GM18907 (cell line): ENCODE results near the gene MATN1.

Source experiments
- ATAC-seq: cut with Tn5 transposase; IDR thresholded peaks from one replicate; pipeline ENCODE4 v1.9.1; 2021; ENCODE audit warnings: mild to moderate bottlenecking, moderate library complexity; ENCODE audit not compliant: unreplicated experiment

MATN1 gene

DNA sequence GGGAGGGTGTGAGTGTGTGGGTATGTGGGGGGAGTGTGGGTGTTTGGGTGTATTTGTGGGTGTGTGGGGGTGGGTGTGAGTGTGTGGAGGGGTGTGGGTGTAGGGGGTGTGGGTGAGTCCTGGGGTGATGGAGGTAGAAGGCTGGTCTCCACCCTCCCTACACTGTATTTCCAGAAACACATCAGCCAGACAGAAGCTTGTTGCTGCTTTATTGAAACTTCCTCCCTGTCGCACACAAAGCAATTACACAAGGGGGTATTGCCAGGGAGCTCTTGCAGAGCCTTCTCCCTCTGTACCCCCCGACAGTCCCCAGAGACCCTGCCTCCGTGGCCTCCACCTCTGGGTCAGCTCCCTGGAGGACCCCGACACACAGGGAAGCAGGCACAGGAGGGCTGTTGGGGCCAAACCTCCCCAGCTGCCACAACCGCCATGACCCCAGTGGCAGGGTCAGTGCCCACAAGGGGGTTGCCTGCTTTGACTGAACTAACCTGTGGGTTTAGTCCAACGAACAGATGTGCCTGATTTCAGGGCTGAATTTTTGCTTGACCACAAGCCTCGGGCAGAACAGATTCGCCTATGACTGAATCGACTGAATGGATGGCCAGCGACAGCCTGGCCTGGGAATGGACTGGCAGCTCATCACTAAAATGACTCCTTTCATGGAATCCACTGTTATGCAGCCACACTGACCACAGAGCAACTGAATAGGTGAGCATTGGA lies 9.1 kb upstream of the MATN1 start:
- peak; percentile 66 for ATAC-seq

DNA sequence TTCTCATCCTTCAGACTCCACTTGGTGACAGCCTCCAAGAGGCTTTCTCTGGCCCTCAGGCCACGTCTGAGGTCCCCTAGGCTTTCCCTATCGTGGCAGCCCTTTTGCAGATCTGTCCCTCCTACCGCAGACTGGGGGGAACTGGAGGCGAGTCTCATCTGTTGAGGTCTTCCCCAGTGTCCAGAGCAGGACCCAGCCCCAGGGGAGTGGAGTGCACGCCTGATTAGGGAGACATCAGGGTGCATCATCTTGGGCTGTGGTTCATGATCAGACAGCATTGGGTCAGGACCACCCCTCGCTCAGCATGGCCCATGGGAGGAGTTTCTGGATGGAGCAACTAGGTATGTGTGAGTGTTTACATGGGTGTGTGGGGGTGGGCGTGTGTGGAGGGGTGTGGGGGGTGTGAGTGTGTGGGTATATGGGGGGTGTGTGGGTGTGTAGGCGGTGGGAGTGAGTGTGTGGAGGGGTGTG lies 8.5 kb upstream of the MATN1 start:
- ATAC-seq = no peak

DNA sequence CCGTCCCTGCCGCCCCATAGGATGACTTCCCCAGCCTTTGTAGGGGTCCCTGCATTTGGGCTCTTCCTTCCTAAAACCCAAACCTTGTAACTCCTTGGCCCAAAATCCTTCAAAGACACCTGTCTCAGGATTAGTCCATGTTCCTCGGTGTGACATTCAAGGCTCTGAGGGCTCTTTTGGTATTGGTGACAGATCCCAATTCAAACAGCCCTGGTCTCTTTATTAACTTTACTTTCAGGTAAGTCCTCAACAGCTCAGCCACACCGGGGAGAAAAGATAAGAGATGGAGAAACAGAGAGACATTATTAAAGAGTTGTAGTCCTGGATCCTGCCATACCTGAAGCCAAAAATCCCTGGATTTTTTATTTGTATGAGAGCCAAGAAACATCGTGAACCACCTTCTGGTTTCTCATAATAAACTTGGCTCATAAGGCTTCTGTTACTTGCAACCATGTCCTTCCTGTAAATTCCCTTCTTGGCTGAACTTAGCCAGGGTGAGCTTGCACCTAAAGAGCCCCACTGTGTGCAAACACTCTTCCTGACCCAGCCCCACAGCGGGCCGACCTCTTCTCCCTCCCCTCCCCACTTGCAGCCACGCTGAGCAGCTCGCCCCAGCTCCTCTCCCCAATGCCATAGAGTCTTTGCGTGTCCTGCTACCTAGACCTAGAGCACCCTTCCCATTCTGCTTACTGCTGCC lies 7.9 kb upstream of the MATN1 start:
- ATAC-seq = no peak

DNA sequence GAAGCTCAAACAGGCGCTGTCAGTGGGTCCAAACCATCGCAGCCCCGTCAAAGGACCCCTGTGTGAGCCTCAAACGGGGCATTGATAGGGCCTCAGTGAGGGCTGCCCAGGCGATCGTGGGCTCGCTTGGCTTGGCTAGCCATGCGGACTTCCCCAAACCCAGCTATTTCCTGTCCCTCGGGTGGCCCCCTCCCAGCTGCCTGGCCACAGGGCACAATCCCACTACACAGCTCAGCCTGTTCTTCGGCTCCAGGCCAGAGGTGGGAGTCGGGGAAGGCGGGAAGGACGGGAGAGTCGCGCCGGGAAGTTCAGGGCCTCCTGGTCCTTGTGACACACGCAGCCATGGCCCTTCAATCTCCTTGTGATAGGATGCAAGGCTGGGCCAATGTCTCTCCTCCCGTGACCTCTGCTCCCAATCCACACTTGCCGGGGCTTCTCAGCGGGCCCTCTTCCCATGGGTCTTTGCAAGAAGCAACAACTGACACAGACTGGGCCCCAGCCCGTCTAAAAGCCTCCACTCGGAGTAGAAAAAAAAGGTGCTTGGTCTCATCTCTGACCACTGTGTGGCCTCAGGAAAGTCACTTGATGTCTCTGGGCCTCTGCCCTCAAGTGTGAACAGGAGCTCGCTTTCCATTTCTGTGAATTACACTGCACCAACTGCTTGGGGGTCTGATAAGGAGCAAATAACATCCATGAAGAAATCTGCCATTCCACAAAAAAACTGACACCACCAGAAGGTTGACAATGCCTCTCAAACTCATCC lies 7.1 kb upstream of the MATN1 start:
- peak; percentile 30 for ATAC-seq

DNA sequence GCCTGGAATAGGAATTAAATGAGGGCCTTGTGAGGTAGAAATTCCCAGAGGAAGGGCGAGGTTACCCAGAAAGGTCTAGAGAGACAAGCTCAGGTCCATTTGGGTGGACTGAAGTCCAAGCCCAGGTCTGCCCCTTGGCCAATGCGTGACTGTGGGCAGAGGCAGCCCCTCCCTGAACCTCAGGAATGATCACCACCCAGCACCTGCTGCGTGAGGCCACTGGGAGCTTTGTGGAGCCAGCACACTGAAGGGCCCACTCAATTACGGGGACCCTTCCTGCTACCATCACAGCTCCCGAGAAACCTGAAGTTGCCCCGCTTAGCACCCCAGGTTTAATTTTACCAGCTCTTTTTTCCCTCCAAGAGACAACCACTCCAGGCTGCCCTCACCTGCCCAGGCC lies 6.5 kb upstream of the MATN1 start:
- no peak for ATAC-seq

DNA sequence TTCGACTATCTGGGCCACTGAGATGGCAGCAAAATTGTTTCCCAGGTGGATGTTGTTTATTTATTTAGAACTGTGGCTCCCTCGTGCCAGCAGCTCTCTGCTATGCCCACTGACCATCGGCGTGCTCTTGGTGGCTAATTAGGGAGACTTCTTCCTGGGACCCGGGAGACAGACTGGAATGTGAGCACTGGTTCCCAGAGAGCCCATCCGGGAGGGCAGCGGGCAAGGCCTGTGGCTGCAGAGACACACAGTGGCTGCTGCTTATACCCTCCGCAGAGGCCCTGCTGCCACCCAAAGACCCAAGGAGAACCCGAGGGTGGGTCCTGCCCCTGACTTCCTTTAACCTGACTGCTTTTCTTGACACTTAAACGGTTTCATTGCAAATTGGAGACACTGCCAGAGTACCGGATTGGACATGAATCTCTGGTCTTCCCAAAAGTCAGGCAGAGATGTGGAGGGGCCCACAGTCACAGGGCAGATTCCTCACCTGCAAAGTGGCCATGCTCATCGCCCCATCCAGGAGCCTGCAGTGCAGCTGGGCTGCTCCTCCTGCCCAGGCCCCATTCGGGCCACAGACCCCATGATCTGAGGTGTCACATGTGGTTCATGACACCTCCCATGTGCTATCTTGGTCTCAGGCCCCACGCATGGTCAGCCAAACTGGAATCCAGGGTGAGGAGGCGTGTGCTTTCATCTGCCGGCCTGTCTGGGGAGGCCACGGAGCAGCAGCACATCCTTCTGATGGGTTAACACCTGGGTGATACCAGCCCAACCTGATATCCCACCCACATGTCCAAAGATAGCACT lies 5.7 kb upstream of the MATN1 start:
- no peak for ATAC-seq

DNA sequence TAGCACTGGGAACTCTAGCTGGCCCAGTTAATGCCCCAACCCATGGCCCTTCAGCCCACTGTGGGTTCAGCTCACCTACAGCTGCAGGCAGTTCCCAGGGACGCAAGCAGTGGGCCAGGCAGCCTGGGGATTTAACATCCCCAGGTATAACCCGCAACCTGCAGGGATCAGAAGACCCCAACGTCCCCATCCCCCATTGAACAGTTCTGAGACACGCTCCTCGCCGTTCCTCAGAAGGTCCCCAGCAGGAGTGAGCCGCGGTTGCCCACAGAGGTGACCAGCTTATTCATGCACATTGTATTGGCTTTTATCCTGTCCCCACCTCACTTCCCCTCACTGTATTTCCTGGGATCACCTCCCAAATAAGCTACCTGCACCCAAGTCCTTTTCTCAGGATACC lies 5.0 kb upstream of the MATN1 start:
- ATAC-seq = no peak

DNA sequence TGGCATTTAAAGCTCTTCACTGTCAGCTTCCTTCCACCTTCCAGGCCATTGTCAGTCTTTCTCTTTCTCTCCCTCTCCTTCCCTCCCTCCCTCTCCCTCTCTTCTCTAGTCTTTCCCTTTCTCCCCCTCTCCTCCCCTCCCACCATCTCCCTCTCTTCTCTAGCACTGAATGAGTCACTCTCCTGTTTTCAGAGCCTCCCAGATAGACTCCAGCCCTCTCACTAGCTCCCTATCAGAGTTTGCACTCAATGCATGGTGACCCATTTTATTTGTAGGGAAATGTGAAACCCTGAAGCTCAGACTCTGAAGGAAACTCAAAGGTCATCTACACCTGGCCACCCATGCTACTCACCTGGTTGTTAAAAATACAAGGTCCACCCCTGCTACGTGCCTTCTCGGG lies 4.4 kb upstream of the MATN1 start:
- no peak for ATAC-seq

DNA sequence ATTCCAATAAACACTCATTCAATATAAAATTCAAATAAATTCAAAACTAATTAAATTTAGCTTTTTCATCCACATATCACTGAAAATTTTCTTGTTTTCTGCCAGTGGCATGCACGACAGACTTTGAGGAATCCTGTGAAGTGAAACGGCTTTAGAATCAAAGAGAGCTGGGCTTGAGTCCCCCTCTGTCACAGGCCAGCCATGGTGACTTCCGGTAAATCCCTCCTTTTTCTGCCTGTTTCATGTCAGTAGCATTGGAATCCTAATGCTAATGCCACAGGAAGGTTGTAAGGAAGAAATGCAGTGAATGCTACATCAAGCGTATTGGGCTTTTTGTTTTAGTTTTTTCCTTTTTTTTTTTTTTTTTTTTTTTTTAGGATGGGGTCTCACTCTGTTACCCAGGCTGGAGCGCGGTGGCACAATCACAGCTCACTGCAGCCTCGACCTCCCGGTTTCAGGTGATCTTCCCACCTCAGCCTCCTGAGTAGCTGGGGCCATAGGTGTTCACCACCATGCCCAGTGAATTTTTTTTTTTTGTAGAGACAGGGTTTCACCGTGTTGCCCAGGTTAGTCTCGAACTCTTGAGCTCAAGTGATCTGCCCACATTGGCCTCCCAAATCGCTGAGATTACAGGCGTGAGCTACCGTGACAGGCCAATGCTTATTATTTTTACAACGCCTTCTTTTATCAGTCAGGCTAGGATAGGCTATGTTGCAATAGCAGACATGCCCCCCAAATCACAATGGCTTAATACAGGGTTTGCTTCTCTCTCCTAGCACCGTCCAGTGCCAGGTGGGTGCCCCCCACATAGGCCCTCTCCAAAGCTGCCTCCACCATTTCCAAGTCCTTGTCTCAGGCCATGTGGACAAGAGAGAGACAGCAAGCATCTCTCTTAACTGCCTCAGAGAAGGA lies 3.6 kb upstream of the MATN1 start:
- ATAC-seq = no peak

DNA sequence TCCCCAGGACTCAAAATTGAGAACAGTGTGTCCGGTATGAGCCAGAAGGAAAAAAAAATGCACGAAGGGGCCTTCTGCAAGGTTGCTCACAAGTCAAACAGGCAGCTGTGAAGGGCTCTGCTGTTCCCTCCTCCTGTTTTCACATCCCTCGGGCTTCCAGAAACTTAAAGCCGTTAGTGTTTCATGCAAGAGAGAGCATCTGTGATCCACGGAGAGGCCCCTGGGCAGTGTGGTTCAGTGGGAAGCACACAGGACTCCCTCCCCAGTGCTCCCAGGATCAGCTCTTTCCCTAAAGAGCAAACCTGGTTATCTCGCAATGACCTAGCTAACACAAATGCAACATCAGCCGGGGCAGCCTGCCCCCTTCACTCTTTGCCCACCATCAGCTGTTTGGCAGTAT lies 2.9 kb upstream of the MATN1 start:
- ATAC-seq = no peak

DNA sequence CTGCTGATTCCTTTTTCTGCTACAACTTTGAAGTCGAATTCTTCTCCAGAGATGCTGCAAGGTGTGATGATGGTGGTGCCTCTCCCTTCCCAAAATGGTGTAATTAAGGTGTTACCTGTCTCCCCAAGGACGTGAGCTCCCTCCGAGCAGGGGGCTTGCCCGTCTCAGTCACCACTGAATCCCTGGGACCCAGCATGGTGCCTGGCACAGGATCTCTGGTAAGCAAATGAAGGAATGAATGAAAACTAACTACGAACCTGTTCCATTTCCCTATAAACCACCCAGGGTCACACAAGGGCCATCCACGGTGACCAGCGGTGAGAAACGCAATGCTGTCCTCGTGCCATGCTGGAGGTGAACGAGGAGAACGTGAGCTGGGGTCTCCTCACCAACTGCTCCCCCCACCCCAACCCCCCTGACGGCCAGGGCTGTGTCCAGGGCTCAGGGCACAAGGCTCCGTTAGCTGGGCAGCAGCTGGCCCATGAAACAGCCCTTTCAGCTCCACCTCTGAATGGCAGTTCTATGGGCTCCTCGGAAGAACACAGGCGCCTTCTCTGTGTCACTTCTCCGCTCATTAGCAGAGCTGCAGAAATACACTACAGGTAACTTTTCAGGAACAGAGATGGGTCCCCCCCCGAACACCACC lies 2.2 kb upstream of the MATN1 start:
- no peak for ATAC-seq

DNA sequence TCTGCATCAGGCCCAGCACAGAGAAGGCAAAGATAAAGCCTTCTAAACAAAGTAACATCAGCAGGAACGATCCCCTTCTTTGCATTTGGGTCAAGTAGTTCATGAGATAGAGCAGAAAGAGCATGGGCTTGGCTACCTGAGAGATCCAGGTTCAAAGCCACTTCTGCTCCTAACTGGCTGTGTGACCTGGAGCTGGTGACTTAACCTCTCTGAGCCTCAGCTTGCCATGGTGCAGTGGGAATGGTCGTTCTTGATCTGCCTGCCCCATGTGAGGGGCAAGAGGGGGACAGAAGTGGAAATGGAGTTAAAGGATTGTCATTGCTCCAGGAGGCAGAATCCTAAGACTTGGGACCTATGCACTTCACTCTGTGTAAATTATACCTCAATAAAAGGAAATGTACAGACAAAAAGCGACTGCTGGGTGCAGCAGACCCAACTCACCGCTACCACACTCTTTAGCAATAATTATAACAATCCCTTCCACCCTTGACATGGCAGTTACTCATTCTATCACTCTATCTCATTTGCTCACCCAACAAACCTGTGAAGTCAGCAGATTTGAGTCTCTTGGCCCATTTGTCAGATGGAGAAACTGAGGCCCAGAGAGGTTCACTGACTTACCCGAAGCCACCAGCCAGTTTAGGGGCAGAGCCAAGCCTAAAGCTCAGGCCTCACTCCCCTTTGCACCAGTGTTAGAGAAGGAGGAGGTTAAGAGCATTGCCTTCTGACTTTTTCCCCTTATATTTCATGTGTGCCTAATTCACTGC lies 1.5 kb upstream of the MATN1 start:
- no peak for ATAC-seq

DNA sequence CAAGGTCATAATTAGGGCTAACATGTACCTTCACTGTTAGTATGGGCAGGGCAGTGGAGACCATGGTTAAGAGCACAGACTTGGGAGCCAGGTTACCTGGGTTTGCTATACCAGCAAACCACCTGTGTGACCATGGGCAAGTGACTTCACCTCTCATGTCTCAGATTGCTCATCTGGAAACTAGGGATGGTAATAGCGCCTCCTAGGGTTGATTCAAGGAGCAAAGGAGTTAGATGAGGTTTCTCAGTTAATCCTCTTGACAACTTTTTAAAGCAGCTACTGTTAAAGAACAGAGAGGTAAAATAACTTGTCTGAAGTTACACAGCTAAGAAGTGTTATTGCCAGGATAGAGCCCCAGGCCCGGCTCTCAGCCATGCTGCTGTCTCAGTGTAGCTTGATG lies 790 bp upstream of the MATN1 start:
- no peak for ATAC-seq

DNA sequence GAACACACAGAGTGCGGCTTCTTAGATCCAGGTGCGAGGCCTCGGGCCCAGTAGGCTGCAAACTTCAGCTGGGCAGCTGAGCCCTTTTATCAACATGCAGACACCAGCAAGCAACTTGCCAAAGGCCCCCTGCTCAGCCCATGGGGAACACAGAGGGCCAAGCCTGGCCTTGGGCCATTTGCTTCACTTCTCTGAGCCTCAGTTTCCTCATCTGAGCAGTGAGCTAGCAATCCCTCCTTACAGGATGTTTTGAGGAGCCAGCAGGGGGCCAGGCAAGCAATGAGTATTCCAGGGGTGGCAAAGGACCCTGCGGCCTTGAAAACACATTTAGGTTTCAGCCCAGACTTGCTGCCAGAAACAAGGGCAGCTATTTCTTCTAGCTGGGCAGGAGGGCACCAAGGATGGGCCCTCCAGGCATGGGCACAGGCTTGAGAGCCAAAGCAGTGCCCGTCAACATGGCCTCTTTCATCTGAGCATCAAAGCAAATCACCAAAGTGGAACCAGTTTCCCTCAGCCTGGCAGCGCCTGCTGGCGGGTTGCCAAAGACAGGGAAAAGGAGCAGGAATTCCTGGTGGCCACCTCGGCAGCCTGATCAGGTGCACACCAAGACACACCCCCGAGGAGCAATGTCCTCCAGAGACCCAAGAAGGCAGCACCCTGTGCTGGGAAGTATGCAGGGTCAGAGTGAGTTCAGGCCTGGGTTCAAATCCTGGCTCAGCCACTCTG lies 1.4 kb downstream of the MATN1 start:
- ATAC-seq = no peak

DNA sequence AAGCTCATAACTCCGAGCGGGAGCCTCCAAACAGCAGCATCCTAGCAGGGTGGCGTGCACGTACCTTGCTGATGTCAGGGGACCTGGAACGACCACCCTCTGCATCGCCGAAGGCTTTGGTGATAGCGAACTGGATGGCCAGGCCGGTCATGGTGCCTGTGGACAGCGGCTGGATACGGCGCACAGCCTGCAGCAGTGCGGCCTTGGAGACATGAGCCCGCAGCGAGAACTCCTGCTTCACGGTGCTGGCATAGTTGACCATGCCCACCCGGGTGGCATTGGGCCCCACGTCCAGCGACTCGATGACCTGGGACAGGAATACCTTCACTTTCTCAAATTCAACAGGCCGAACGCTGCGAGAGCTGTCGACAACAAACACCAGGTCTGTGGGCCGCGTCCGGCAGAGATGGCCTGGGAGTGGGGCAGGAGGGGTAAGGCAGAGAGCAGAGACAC lies 2.0 kb downstream of the MATN1 start:
- ATAC-seq = no peak

DNA sequence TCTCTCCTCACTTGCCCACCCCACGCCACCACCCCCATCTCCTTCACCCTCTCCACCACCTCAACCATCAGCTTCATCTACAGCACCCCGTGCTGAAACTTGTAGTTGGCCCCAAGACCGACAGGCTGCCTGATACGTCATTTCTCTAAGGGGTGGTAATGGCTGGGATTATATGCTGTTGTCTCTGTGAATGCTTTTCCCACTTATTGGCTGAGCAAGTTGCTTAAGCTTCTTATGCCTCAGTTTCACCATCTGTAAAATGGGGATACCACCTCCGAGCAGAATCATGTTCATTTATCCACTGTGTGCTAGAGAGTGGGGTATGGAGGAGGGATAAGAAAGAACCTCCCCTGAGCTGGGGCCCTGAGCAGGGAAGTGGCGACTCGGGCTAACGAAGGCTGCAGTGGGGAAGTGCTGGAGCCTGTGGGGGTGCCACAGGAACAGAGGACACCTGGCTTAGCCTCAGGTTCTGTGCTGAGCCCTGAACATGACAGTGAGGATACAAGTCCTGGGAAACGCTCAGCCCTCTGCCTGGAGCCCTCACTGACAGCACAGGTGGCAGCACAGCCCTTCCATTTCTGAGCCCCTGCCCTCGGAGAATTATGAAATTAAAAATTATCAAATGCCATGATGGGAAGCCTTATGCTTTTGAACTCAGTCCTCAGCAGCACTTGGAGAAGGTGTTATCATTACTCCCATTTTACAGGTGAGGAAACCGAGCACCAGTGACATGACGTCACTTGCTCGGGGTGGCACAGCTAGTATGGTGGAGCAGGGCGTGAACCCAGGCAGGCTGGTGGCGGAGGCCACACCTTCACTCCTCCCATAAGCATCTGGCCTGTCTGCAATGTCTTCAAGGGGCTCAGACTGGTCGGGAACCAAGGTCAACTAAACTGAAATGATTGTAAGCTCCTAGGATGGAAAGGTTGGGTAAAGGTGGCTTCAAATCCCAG lies 2.8 kb downstream of the MATN1 start:
- ATAC-seq = no peak
